ENCODE data around the gene REV3L. TPM values are rescaled to one million over a fixed set of nuclear protein-coding genes. Genes with fewer than 3 reads are reported as not detected.

The REV3L gene
- total and polyA plus RNA-seq, 2 donors (not counting 3 experiments of a cell fraction or from before 2014, with no cell fraction given) = 6.0 to 22.7 TPM

GRCh38 chr6:111437573-111437972 lies 45.4 kb downstream of the REV3L start:
- H3K9ac ChIP-seq (replicated peaks; ENCODE audit: extremely low read depth, insufficient read depth, low read length) = no peak overlapping the region
- FAIRE-seq (no peak), DNase-seq (ENCODE audit: low read depth, low spot score) (no peak)
- dilution Hi-C loops (cut with MboI; ENCODE audit: extremely low pct_ligation_motif_present, low sequenced_read_pairs) (no loop called here), intact Hi-C loops (cut with micrococcal nuclease) (no loop called here)
- no peaks in the 10 kb centered on the region for H3K36me3 ChIP-seq (ENCODE audit: control insufficient read depth in 2 of 2, extremely low read depth in 1 of 2, insufficient read depth in 2 of 2, low read length in 2 of 2)
- H2AFZ ChIP-seq (ENCODE audit: low read depth, low read length) = no peak overlapping the region
- H3K4me2 ChIP-seq (ENCODE audit: insufficient read depth, low read length) = no peak overlapping the region
- no peaks in the 10 kb centered on the region for H3K27me3 ChIP-seq (ENCODE audit: control insufficient read depth in 2 of 2, insufficient read depth in 2 of 2, low read length in 2 of 2)
- no peak overlapping the region for H3K4me3 ChIP-seq (replicated peaks in 1 of 3; ENCODE audit: insufficient read depth in 1 of 3, low read depth in 1 of 3, low read length in 3 of 3)
- H3K79me2 ChIP-seq (ENCODE audit: control insufficient read depth, insufficient read depth, low read length) = peaks cover 38% of the 10 kb centered on the region
- no peaks in the 10 kb centered on the region for H4K20me1 ChIP-seq (replicated peaks; ENCODE audit: control insufficient read depth, extremely low read depth, insufficient read depth, low read length)
- H3K4me1 ChIP-seq (ENCODE audit: control insufficient read depth, extremely low read depth, insufficient read depth, low read length) = peaks cover under 1% of the 10 kb centered on the region
- H3K9me1 ChIP-seq (replicated peaks; ENCODE audit: control insufficient read depth, extremely low read depth, insufficient read depth, low read length) = no peaks in the 10 kb centered on the region
- no peak overlapping the region for H3K27ac ChIP-seq (ENCODE audit: insufficient read depth, low read depth, low read length)
- TF ChIP-seq GATA2 (IDR thresholded peaks at IDR 0.05; ENCODE audit: insufficient read depth, insufficient read length, low read depth, low read length) = no peak
- no peak for TF ChIP-seq MYC (IDR thresholded peaks at IDR 0.05; ENCODE audit: low read depth, low read length)
- TF ChIP-seq FOS (IDR thresholded peaks at IDR 0.05; ENCODE audit: borderline replicate concordance, insufficient read depth, low read length) = no peak
- TF ChIP-seq POLR2A (IDR thresholded peaks at IDR 0.05; ENCODE audit: low read depth, low read length) = no peak
- no peak for TF ChIP-seq MAX (IDR thresholded peaks at IDR 0.05; ENCODE audit: insufficient read depth, insufficient read length)
- no peak for TF ChIP-seq EZH2 (IDR thresholded peaks at IDR 0.05; ENCODE audit: borderline replicate concordance, low read depth, low read length, severe bottlenecking)
- no peak for TF ChIP-seq JUN (IDR thresholded peaks at IDR 0.05; ENCODE audit: borderline replicate concordance, insufficient read depth, insufficient read length, low read depth)
- CTCF ChIA-PET = no interaction called here
- POLR2A ChIA-PET = no interaction called here
- no TSS peak for BruUV-seq (replicated peaks)
- no peaks in the 10 kb centered on the region for H3K9me3 ChIP-seq (replicated peaks; ENCODE audit: control insufficient read depth, insufficient read depth, low read length)

- Histone ChIP-seq H2AFZ (ENCODE audit: low read depth, low read length) (no peak overlapping the region), H3K9me3 (replicated peaks; ENCODE audit: control insufficient read depth, insufficient read depth, low read length) (no peaks in the 10 kb centered on the region), H3K4me1 (ENCODE audit: control insufficient read depth, extremely low read depth, insufficient read depth, low read length) (peaks cover 11% of the 10 kb centered on the region), H3K79me2 (ENCODE audit: control insufficient read depth, insufficient read depth, low read length) (peaks cover 72% of the 10 kb centered on the region), H4K20me1 (replicated peaks; ENCODE audit: control insufficient read depth, extremely low read depth, insufficient read depth, low read length) (no peaks in the 10 kb centered on the region), H3K4me2 (ENCODE audit: insufficient read depth, low read length) (no peak overlapping the region), H3K9ac (replicated peaks; ENCODE audit: extremely low read depth, insufficient read depth, low read length) (no peak overlapping the region), H3K36me3 (ENCODE audit: control insufficient read depth in 2 of 2, extremely low read depth in 1 of 2, insufficient read depth in 2 of 2, low read length in 2 of 2) (no peaks in the 10 kb centered on the region), H3K27ac (ENCODE audit: insufficient read depth, low read depth, low read length) (no peak overlapping the region), H3K4me3 (replicated peaks in 1 of 3; ENCODE audit: insufficient read depth in 1 of 3, low read depth in 1 of 3, low read length in 3 of 3) (no peak overlapping the region), H3K9me1 (replicated peaks; ENCODE audit: control insufficient read depth, extremely low read depth, insufficient read depth, low read length) (no peaks in the 10 kb centered on the region), H3K27me3 (ENCODE audit: control insufficient read depth in 2 of 2, insufficient read depth in 2 of 2, low read length in 2 of 2) (no peaks in the 10 kb centered on the region)
- TF ChIP-seq POLR2A (IDR thresholded peaks at IDR 0.05; ENCODE audit: low read depth, low read length) = no peak
- DNase-seq (ENCODE audit: low read depth, low spot score) (no peak), FAIRE-seq (no peak)
- dilution Hi-C loops (cut with MboI; ENCODE audit: extremely low pct_ligation_motif_present, low sequenced_read_pairs) (no loop called here), intact Hi-C loops (cut with micrococcal nuclease) (no loop called here)
- no TSS peak for BruUV-seq (replicated peaks)
- ChIA-PET CTCF (interaction anchor here (1.9 kb wide), 1 partner anchor 46 kb away, joined by 7 read pairs; no protein-coding TSS in a partner anchor), POLR2A (no interaction called here)
Observed at GRCh38 chr6:111432511-111432910, 50.5 kb downstream of the REV3L start.

Data from endothelial cell of umbilical vein (primary cell).